Measurements from ENCODE around the gene TMEM238L.

TMEM238L gene

GRCh38 chr17:10803350-10803749 is 549 bp downstream of the TMEM238L start:
- DNase-seq: no peak

GRCh38 chr17:10802496-10803284 is 1.2 kb downstream of the TMEM238L start:
- DNase-seq: no peak

- no peak for DNase-seq
These were observed 4.5 kb downstream of the TMEM238L start for GRCh38 chr17:10799407-10799806.

DNA sequence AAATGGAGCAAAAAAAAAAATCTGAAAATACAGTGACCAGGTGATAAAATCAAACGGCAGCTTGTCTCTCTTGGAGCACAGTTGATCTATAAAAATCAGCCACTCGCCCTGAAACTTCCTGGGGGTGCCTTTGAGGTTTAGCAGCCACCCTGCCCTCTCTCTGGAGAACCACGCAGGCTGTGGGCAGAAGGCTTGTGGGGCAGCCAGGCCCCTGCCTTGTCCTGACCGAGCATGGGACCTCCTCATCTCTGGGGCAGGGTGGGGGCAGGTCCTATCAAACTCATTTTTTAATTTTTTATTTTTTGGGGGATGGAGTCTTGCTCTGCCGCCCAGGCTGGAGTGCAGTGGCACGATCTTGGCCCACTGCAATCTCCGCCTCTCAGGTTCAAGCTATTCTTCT is 5.0 kb downstream of the TMEM238L start:
- DNase-seq: no peak

DNA sequence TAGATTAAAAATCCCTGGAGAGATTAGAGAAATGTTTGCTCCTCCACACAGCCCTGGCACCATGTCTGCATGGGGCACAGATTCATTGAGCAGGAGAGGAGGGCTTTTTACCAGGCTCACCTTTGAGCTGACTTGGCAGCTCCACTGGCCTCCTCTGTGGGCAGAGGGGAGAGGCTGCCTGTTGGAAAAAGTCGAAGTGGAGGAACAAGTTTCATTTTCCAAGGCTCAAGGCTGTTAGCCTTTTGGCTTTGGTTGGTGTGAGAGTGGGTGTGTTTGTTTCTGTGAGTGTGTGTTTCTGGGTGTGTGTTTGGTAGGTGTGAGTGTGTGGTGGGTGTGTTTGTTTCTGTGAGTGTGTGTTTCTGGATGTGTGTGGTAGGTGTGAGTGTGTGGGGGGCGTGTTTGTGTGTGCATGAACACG is 5.6 kb downstream of the TMEM238L start:
- DNase-seq: no peak

- DNase-seq: no peak
These were observed 6.2 kb downstream of the TMEM238L start for GRCh38 chr17:10797476-10798328.

- no peak for DNase-seq
These were observed 10.1 kb downstream of the TMEM238L start for GRCh38 chr17:10793816-10794215.

GRCh38 chr17:10793256-10793655 is 10.6 kb downstream of the TMEM238L start:
- DNase-seq: no peak

DNA sequence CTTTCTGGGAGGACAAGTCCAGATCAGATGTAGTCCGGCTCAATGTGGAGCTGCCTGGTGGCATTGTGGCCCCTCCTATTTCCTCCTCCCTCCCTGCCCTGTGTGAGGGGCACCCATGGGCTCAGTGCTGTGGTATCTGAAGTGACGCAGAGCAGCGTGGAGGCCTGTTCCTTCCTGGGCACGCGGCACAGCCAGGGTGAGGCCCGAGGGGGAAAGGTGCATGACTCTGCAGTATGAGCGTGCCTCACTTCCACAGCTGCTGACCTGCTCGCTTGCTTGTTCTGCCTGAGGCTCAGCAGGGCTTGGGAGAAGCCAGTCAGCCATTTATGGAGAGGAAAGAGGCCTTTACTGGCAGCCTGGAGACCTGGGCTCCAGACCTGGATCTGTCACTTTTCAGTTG is 11.7 kb downstream of the TMEM238L start:
- no peak for DNase-seq

DNA sequence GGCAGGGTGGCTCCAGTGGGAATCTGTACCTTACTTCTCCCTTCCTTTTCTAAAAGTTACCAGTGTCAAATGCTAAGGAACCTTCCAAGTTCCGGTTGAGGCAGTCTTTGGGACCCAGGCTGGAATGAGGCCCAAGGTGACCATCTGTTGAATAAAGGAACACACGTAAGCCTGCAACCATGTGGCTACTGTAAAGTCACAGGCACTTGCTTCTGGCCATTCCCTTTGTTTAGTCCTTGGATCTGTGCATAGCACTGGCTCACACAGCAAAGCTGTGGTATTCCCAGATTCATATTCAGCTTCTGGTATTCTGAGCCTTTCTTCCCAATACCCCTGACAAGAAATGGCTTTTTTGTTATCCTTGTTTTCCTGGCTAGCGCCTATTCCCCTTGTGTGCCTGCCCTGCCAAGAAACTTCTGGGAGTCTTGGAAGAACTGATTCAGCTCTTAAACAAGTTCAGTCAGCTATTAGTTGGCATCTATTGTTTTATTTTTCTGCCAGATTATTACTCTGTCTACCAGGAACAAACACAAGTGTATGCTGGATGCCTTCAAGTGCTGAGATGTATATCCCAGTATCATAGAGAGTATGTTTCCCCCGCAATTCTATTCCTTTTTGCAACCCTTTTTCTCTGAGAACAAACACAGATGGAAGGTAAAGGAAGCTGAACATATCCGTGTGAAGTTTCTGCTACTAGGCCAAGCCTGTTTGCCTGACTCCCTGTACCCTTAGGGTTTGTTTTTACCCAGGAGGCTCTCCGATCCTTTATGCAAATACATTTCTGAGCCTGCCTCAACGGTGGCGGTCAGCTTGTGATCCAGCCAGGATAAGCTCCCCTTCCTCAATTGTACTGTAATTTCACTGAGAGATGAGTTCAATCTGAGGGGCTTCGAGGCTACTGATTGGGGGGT is 13.2 kb downstream of the TMEM238L start:
- DNase-seq: no peak

DNA sequence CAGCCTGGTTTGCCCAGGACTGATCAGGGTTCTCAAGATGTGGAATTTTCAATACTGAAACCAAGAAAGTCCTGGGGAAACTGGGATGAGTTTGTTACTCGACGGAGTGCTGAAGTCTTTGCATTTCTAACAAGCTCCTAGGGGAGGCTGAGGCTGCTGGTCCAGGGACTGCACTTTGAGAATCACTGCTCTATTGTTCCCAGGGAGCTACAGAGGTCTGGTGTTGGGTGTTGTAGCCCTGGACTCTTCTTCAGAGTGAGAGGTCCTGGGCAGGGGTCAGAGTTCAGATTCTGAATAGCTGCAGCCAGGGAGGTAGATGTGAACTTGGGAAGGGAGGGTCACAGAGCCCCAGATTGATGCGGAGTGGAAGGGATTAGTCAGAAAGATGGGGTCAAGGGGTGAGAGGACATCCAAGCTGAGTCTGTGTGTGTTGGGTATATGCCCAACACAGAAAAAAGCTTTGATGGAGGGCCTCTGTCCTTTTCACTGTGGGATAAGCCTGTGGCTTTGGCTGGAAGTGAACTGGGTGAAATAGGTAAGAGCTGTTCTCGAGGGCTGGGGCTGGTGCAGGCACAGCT is 14.1 kb downstream of the TMEM238L start:
- no peak for DNase-seq

DNA sequence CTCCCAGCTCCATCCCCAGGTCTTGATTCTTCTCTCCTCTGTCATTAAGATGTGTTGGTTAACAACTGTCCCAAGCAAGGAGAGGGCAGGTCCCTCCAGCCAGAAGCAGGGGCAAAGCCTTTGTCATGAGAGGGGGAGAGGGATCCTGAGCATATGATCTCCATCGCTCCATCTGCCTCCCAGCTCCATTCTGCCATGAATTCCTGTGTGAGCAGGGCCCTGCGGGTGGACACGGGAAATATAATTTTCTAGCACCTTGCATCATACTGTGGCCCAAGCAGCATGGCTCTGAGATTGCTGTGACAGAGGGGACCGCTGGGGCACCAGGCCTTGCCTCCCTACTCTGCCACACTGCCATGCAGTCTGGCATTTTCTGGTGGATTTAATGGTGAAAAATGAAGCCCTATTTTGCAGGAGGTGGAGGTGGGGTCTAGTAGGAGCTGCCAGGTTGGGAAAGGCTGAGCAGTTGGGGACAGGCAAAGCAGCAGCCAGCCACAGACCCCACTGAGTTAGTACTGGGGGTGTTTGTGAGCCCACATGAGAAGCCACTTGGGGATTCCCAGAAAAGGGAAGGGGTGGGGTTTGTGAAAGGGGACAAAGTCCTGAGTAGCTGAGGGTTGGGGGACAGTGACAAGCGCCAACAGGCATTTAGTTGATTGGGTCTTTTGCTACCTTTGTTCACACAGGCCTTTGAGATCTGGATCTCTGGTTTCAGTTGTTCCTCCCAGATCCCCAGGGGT is 16.4 kb downstream of the TMEM238L start:
- no peak for DNase-seq

GRCh38 chr17:10785295-10785694 is 18.6 kb downstream of the TMEM238L start:
- DNase-seq: no peak

GRCh38 chr17:10779609-10780008 is 24.3 kb downstream of the TMEM238L start:
- DNase-seq: no peak

GRCh38 chr17:10777890-10778289 is 26.0 kb downstream of the TMEM238L start:
- no peak for DNase-seq

DNA sequence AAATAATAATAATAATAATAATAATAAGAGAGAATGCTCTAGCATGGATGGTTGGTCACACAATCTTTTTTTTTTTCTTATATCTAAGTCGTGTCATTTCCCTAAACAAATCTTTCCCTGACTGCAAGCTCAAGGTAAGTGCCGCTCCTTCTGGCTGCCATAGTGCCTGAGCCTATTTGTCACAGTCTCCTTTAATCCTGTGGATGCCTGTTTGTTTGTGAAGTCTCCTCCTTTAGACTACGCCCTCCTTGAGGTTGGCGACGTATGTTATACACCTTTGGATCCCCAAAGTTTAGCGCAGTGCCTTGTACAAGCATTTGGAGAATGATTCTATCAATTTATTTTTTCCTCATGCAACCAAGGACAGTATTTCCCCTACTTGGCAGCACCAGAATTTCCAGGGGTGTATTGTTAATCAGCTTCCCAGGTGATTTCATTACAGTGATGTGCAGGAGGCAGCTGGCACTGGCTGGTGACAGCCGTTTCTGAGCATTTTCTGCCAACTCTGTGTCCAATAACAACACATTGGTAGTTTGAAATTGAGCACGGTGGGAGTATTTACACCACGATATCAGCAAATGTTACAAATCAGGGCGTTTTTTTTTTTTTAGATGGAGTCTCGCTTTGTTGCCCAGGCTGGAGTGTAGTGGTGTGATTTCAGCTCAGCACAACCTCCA is 26.6 kb downstream of the TMEM238L start:
- DNase-seq: no peak

DNA sequence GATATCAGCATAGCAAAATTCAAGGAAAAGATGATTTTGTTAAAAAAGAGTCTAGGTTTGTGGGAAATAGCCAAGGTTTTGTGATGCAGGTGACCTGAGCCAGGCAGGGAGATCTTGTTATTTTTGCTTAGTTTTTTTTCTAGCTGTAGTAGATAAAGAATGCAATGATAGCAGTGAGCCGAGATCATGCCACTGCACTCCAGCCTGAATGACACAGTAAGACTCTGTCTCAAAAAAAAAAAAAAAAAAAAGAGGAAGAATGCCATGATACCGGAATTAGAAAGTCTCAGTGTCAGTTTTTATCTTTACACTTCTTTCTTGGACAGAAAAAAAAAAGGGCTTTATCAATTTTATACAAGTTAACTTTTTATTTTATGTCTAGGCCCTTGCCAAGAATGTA is 27.5 kb downstream of the TMEM238L start:
- no peak for DNase-seq

DNA sequence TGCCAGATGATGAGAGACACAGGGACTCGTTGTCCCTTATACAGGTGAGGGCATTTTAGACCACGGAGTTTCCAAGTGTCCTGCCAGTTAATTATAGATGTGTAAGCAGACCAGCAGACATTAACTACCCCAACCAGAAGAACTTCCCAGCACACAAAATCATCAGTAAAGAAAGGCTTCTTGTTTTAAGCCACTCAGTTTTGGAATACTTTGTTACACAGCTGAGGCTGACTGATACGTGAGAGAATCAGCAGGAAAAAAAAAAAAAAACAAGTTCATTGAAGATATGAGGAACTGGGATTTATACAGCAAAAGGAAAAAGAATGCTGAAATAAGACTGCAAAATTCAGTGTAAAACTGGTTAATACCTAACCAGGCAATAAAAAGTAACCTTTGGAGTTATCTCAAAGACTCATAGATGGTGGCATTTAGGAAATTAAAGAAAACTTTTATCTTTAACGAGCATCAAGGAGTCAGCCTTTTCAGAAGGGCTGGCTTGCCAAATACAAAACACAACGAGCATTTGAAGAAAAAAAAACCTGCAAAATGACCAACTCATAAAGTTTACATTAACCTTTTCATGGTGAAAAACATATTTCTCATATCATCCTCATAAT is 28.1 kb downstream of the TMEM238L start:
- no peak for DNase-seq

DNA sequence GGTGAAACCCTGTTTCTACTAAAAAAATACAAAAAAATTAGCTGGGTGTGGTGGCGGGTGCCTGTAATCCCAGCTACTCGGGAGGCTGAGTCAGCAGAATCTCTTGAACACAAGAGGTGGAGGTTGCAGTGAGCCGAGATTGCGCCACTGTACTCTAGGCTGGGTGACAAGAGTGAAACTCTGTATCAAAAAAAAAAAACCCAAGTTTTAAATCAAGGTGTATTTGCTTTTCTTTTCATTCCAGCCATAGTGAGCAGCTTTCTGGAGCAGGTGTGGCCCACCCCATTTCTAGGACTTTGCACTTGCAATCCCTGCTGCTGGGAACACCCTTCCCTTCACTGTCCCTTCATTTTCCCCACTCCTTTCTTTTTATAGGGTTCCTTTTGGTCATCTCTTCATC is 28.8 kb downstream of the TMEM238L start:
- no peak for DNase-seq

GRCh38 chr17:10773391-10773790 is 30.5 kb downstream of the TMEM238L start:
- no peak for DNase-seq
